Transverse colon (tissue), 3 donors: ENCODE data around the gene PTPRO.
A peak's percentile ranks its signal among the peaks of the same experiment; 100 is the strongest.

Experiments used
- EP300 ChIP-seq: sonication (generic); formaldehyde crosslinking; IDR thresholded peaks from one replicate; pipeline ENCODE4 v1.6.1; 2017; ENCODE audit warnings: antibody characterized with exemption, low read depth
- POLR2A ChIP-seq: fragments of 450-650 bp; IDR thresholded peaks from one replicate; pipeline ENCODE4 v1.6.1; 2016; ENCODE audit warnings: antibody characterized with exemption, mild to moderate bottlenecking, moderate library complexity
- TF ChIP-seq, protein P1 (sequence below), 5 experiments: fragments of 200-600 bp in 3 of 5; fragments of 450-650 bp in 2 of 5; sonication (generic) in 3 of 5; IDR thresholded peaks; 1 replicate in 2 of 5; 2 replicates in 3 of 5; pipeline ENCODE4 v1.5.1; 2016 to 2017; ENCODE audit warnings: antibody characterized with exemption in 5 of 5, inconsistent platforms in 3 of 5, mild to moderate bottlenecking in 2 of 5, moderate library complexity in 1 of 5

DNA sequence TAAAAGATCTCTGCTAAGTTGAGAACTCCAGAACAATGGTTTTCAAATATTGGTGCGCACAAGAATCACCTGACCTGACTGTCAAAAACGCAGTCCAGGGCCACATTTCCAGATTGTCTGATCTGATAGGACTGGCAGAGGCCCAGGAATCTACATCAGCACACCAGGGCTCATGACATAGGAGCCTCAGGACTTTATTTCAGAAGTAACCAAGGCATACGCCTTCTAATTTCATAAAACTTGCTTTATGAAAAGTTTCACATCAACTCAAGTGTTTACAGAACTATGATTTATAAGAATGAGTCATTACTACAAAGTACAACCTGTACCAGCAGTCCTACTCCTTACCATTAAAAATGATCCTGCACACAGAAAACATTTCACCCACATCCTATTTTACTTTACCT is 47.7 kb upstream of the PTPRO start:
- TF ChIP-seq, protein P1, sequence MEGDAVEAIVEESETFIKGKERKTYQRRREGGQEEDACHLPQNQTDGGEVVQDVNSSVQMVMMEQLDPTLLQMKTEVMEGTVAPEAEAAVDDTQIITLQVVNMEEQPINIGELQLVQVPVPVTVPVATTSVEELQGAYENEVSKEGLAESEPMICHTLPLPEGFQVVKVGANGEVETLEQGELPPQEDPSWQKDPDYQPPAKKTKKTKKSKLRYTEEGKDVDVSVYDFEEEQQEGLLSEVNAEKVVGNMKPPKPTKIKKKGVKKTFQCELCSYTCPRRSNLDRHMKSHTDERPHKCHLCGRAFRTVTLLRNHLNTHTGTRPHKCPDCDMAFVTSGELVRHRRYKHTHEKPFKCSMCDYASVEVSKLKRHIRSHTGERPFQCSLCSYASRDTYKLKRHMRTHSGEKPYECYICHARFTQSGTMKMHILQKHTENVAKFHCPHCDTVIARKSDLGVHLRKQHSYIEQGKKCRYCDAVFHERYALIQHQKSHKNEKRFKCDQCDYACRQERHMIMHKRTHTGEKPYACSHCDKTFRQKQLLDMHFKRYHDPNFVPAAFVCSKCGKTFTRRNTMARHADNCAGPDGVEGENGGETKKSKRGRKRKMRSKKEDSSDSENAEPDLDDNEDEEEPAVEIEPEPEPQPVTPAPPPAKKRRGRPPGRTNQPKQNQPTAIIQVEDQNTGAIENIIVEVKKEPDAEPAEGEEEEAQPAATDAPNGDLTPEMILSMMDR (IDR thresholded peaks at IDR 0.05), result no peak
- TF ChIP-seq EP300 (peak; percentile 48), POLR2A (no peak)
